Osteocyte (in vitro differentiated cells): Measurements from ENCODE around the gene PDE10A. TPM values are rescaled to one million over a fixed set of nuclear protein-coding genes. Genes with fewer than 3 reads are reported as not detected.
"Not testable (repeated sequence)": the region's sequence is repeated elsewhere in the genome, so short reads cannot be mapped to it uniquely, and the experiment has no call there.

Experiments used
- DNase-seq: peaks from one replicate; pipeline ENCODE4 v3.0.0; 2021; ENCODE audit warnings: mixed read lengths; ENCODE audit not compliant: unreplicated experiment; ENCODE audit errors: extremely low spot score
- H3K27ac Mint-ChIP-seq: one replicate; pipeline ENCODE4 v1.8.0; 2021; ENCODE audit warnings: mild to moderate bottlenecking, mixed read lengths; ENCODE audit not compliant: unreplicated experiment
- H3K27me3 Mint-ChIP-seq: one replicate; pipeline ENCODE4 v1.8.0; 2021; ENCODE audit warnings: mixed read lengths; ENCODE audit not compliant: unreplicated experiment
- H3K36me3 Mint-ChIP-seq: one replicate; pipeline ENCODE4 v1.8.0; 2021; ENCODE audit warnings: mixed read lengths; ENCODE audit not compliant: unreplicated experiment
- H3K4me1 Mint-ChIP-seq: one replicate; pipeline ENCODE4 v1.8.0; 2021; ENCODE audit warnings: mixed read lengths; ENCODE audit not compliant: unreplicated experiment
- H3K4me3 Mint-ChIP-seq: one replicate; pipeline ENCODE4 v1.8.0; 2021; ENCODE audit warnings: mild to moderate bottlenecking, moderate library complexity, mixed read lengths; ENCODE audit not compliant: unreplicated experiment
- H3K9me3 Mint-ChIP-seq: one replicate; pipeline ENCODE4 v1.8.0; 2021; ENCODE audit warnings: mixed read lengths; ENCODE audit not compliant: unreplicated experiment
- CTCF ChIP-seq: fragments of 200-600 bp; sonication (generic); IDR thresholded peaks from 2 replicates; pipeline ENCODE4 v1.5.0; 2021; ENCODE audit warnings: antibody characterized with exemption, mild to moderate bottlenecking, moderate library complexity
- total RNA-seq: library from RNA; stranded (reverse); gene quantifications from 2 replicates; pipeline ENCODE4 v1.2.1, GENCODE V29; 2021

Gene PDE10A
- total RNA-seq, 1 donor from 2014 or later, result 9.8 TPM

DNA sequence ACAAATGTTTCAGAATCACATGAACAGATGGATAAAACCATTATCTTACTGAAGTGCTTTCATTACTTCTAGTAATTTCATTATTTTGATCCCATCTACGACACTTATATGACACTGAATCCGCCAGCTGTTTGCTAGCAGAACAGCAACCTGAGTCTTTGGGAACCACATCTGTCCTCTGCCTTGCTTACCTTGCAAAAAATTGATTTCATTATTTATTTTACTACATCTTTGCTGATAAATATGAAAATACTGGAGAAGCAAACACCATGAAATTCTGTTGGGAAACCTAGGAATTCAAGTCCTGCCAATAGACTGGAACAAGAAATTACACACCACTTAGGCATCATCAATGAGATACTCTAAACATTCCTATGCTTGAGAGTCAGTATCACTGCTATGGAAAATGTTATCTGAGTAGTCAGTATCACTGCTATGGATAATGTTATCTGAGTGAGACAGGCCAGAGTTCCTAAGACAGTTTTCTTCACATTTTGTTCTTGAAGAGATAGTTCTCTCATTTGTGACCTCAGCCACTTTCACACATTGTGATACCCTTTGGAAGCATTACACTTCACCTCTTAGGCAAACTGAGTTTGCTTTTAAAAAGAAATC lies 91.9 kb downstream of the PDE10A start:
- H3K27me3 Mint-ChIP-seq, result no peaks in the 10 kb centered on the region
- no peak for DNase-seq
- H3K27ac Mint-ChIP-seq, result no peak overlapping the region

GRCh38 chr6:165568326-165568725 lies 94.7 kb downstream of the PDE10A start:
- H3K27ac Mint-ChIP-seq, result no peak overlapping the region
- H3K4me1 Mint-ChIP-seq, result peaks cover 8% of the 10 kb centered on the region
- no peak overlapping the region for H3K4me3 Mint-ChIP-seq
- no peak for TF ChIP-seq CTCF
- peaks cover 15% of the 10 kb centered on the region for H3K9me3 Mint-ChIP-seq
- no peak for DNase-seq
- no peaks in the 10 kb centered on the region for H3K36me3 Mint-ChIP-seq
- no peaks in the 10 kb centered on the region for H3K27me3 Mint-ChIP-seq

More for the DNA sequence above, 91.9 kb downstream of the PDE10A start:
- Mint-ChIP-seq H3K4me3 (no peak overlapping the region), H3K9me3 (peaks cover 4% of the 10 kb centered on the region), H3K4me1 (peaks cover 17% of the 10 kb centered on the region), H3K36me3 (no peaks in the 10 kb centered on the region)
- no peak for TF ChIP-seq CTCF

GRCh38 chr6:165566088-165566828 lies 96.8 kb downstream of the PDE10A start:
- DNase-seq, result no peak
- peaks cover 17% of the 10 kb centered on the region for H3K9me3 Mint-ChIP-seq
- H3K4me3 Mint-ChIP-seq, result no peak overlapping the region
- TF ChIP-seq CTCF, result no peak
- H3K4me1 Mint-ChIP-seq, result no peaks in the 10 kb centered on the region
- H3K27me3 Mint-ChIP-seq, result no peaks in the 10 kb centered on the region
- H3K36me3 Mint-ChIP-seq, result no peaks in the 10 kb centered on the region
- H3K27ac Mint-ChIP-seq, result no peak overlapping the region

- H3K27ac Mint-ChIP-seq, result no peak overlapping the region
- no peak for TF ChIP-seq CTCF
- no peak for DNase-seq
- peaks cover 21% of the 10 kb centered on the region for H3K9me3 Mint-ChIP-seq
- H3K4me1 Mint-ChIP-seq, result no peaks in the 10 kb centered on the region
- no peaks in the 10 kb centered on the region for H3K36me3 Mint-ChIP-seq
- no peak overlapping the region for H3K4me3 Mint-ChIP-seq
- H3K27me3 Mint-ChIP-seq, result no peaks in the 10 kb centered on the region
Measured at GRCh38 chr6:165562421-165563090, 100.5 kb downstream of the PDE10A start.

DNA sequence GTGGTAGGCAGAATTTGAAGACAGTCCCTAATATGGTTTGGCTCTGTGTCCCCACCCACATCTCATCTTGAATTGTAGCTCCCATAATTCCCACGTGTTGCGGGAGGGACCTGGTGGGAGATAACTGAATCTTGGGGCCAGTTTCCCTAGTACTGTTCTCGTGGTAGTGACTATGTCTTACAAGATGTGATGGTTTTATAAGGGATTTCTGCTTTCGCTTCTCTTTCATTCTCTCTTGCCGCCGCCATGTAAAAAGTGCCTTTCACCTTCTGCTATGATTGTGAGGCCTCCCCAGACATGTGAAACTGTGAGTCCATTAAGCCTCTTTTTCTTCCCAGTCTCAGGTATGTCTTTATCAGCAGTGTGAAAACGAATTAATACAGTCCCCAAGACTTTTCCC lies 103.4 kb downstream of the PDE10A start:
- peaks cover 4% of the 10 kb centered on the region for H3K4me1 Mint-ChIP-seq
- H3K9me3 Mint-ChIP-seq, result peaks cover 8% of the 10 kb centered on the region
- no peaks in the 10 kb centered on the region for H3K27me3 Mint-ChIP-seq
- no peak for DNase-seq
- TF ChIP-seq CTCF, result no peak
- H3K27ac Mint-ChIP-seq, result no peak overlapping the region
- H3K4me3 Mint-ChIP-seq, result no peak overlapping the region
- H3K36me3 Mint-ChIP-seq, result no peaks in the 10 kb centered on the region

- DNase-seq, result not testable (repeated sequence)
Measured at GRCh38 chr6:165558097-165558496, 104.9 kb downstream of the PDE10A start.

More at GRCh38 chr6:165558097-165558496, 104.9 kb downstream of the PDE10A start:
- not testable (repeated sequence) for H3K27me3 Mint-ChIP-seq, H3K4me3 Mint-ChIP-seq, H3K27ac Mint-ChIP-seq, H3K4me1 Mint-ChIP-seq, H3K9me3 Mint-ChIP-seq, H3K36me3 Mint-ChIP-seq
